Parathyroid adenoma (tissue), 2 donors: ENCODE data around the gene EIF3J.

ENCODE experiments used
- H2AFZ ChIP-seq: fragments of 300-600 bp; sonication (generic); one replicate; pipeline ENCODE4 v1.7.0; 2017; ENCODE audit warnings: antibody characterized with exemption, mild to moderate bottlenecking
- H3K27ac ChIP-seq: fragments of 300-600 bp; sonication (generic); one replicate; pipeline ENCODE4 v1.7.0; 2017
- H3K27me3 ChIP-seq: fragments of 300-600 bp; sonication (generic); one replicate; pipeline ENCODE4 v1.7.0; 2017; ENCODE audit warnings: low read length; ENCODE audit not compliant: control insufficient read depth, insufficient read depth
- H3K36me3 ChIP-seq: fragments of 300-600 bp; sonication (generic); one replicate; pipeline ENCODE4 v1.7.0; 2017; ENCODE audit warnings: low read length; ENCODE audit not compliant: control insufficient read depth, insufficient read depth
- H3K4me1 ChIP-seq: fragments of 300-600 bp; sonication (generic); one replicate; pipeline ENCODE4 v1.7.0; 2017; ENCODE audit warnings: control low read depth
- H3K4me2 ChIP-seq: fragments of 300-600 bp; sonication (generic); one replicate; pipeline ENCODE4 v1.7.0; 2017; ENCODE audit warnings: low read length
- H3K4me3 ChIP-seq: fragments of 300-600 bp; sonication (generic); one replicate; pipeline ENCODE4 v1.7.0; 2017; ENCODE audit warnings: low read depth, low read length
- H3K79me2 ChIP-seq: fragments of 300-600 bp; sonication (generic); one replicate; pipeline ENCODE4 v1.7.0; 2017; ENCODE audit warnings: control low read depth
- H3K9ac ChIP-seq: fragments of 300-600 bp; sonication (generic); one replicate; pipeline ENCODE4 v1.7.0; 2017; ENCODE audit warnings: mild to moderate bottlenecking
- H3K9me3 ChIP-seq: fragments of 300-600 bp; sonication (generic); one replicate; pipeline ENCODE4 v1.7.0; 2017; ENCODE audit warnings: low read length; ENCODE audit not compliant: control insufficient read depth
- CTCF ChIP-seq: fragments of 300-600 bp; sonication (generic); IDR thresholded peaks from one replicate; pipeline ENCODE4 v1.7.0; 2017; ENCODE audit warnings: antibody characterized with exemption, mild to moderate bottlenecking
- donor health status: primary hyperparathyroidism.

The EIF3J gene

GRCh38 chr15:44492672-44493071 is 44.3 kb upstream of the EIF3J start:
- no peaks in the 10 kb centered on the region for H3K4me1 ChIP-seq
- H3K4me3 ChIP-seq = no peak overlapping the region
- no peak overlapping the region for H3K27ac ChIP-seq
- TF ChIP-seq CTCF = no peak
- no peak overlapping the region for H3K9ac ChIP-seq
- H2AFZ ChIP-seq = no peak overlapping the region
- H3K79me2 ChIP-seq = no peaks in the 10 kb centered on the region
- H3K4me2 ChIP-seq = no peak overlapping the region
- no peaks in the 10 kb centered on the region for H3K27me3 ChIP-seq
- no peaks in the 10 kb centered on the region for H3K9me3 ChIP-seq
- H3K36me3 ChIP-seq = no peaks in the 10 kb centered on the region

- Histone ChIP-seq H3K9me3 (no peaks in the 10 kb centered on the region), H3K79me2 (no peaks in the 10 kb centered on the region), H3K4me1 (no peaks in the 10 kb centered on the region), H3K36me3 (no peaks in the 10 kb centered on the region), H3K4me2 (no peak overlapping the region), H3K4me3 (no peak overlapping the region), H3K27ac (no peak overlapping the region), H2AFZ (no peak overlapping the region), H3K9ac (no peak overlapping the region), H3K27me3 (no peaks in the 10 kb centered on the region)
- no peak for TF ChIP-seq CTCF
Measured at GRCh38 chr15:44495562-44495961, 41.4 kb upstream of the EIF3J start.

- Histone ChIP-seq H3K9me3 (no peaks in the 10 kb centered on the region), H3K4me2 (no peak overlapping the region), H3K4me1 (no peaks in the 10 kb centered on the region), H3K9ac (no peak overlapping the region), H3K79me2 (no peaks in the 10 kb centered on the region), H3K4me3 (no peak overlapping the region), H3K36me3 (no peaks in the 10 kb centered on the region), H3K27ac (no peak overlapping the region), H2AFZ (no peak overlapping the region), H3K27me3 (no peaks in the 10 kb centered on the region)
- no peak for TF ChIP-seq CTCF
Measured at GRCh38 chr15:44500555-44500954, 36.4 kb upstream of the EIF3J start.

GRCh38 chr15:44501768-44502366 is 35.1 kb upstream of the EIF3J start:
- Histone ChIP-seq H3K36me3 (no peaks in the 10 kb centered on the region), H3K27ac (no peak overlapping the region), H3K4me3 (no peak overlapping the region), H3K9me3 (no peaks in the 10 kb centered on the region), H2AFZ (no peak overlapping the region), H3K27me3 (no peaks in the 10 kb centered on the region), H3K4me2 (no peak overlapping the region), H3K79me2 (no peaks in the 10 kb centered on the region), H3K9ac (no peak overlapping the region), H3K4me1 (no peaks in the 10 kb centered on the region)
- peak; percentile 25 for TF ChIP-seq CTCF

- Histone ChIP-seq H2AFZ (no peak overlapping the region), H3K9ac (no peak overlapping the region), H3K4me2 (no peak overlapping the region), H3K27ac (no peak overlapping the region), H3K79me2 (no peaks in the 10 kb centered on the region), H3K36me3 (no peaks in the 10 kb centered on the region), H3K4me1 (no peaks in the 10 kb centered on the region), H3K9me3 (no peaks in the 10 kb centered on the region), H3K27me3 (no peaks in the 10 kb centered on the region), H3K4me3 (no peak overlapping the region)
- no peak for TF ChIP-seq CTCF
Measured at GRCh38 chr15:44516436-44516835, 20.5 kb upstream of the EIF3J start.
